HepG2 (cell line): ENCODE results near the gene FBXW12. TPM values are rescaled to one million over a fixed set of nuclear protein-coding genes. Genes with fewer than 3 reads are reported as not detected.

ENCODE experiments used
- ATAC-seq: fragments of 200-7000 bp; cut with Tn5 transposase; 3 replicates; pipeline ENCODE4 v1.9.1; 2020; ENCODE audit warnings: mild to moderate bottlenecking, moderate library complexity
- BruUV-seq: library from RNA; stranded (reverse); fragments of 400-500 nt; replicated peaks from 2 replicates; lab custom pipeline; 2021; lab: Mats Ljungman, UMichigan
- CTCF ChIA-PET: fragments of 300-600 bp; formaldehyde crosslinking; extraction: SDS; loops from one replicate; lab custom pipeline; 2021; ENCODE audit warnings: low total read pairs, inconsistent platforms, low intra/inter-chr PET ratio; lab: Yijun Ruan, JAX
- POLR2A ChIA-PET: fragments of 350-600 bp; sonication (Branson Sonifier 250); formaldehyde crosslinking; loops from one replicate; lab custom pipeline; 2020; ENCODE audit warnings: antibody characterized with exemption, inconsistent platforms; lab: Yijun Ruan, JAX
- DNase-seq: peaks from one replicate; pipeline ENCODE4 v3.0.0-alpha.2; 2015; ENCODE audit warnings: low spot score
- FAIRE-seq: peaks from 3 replicates; lab custom pipeline; 2011; peaks lifted over from hg19 to GRCh38; lab: Jason Lieb, UNC
- H2AFZ ChIP-seq: one replicate; pipeline ENCODE4 v1.6.1; 2011; ENCODE audit warnings: low read length, inconsistent platforms
- H3K27ac ChIP-seq: fragments of 300-600 bp; 3 replicates; pipeline ENCODE4 v1.8.0; 2011; ENCODE audit warnings: mixed run types, mild to moderate bottlenecking, mixed read lengths, low read length, inconsistent platforms; ENCODE audit not compliant: insufficient read depth; ENCODE audit errors: extremely low read length
- H3K27me3 ChIP-seq, 2 experiments: fragments of 200-600 bp in 1 of 2; 2 replicates in 1 of 2; 3 replicates in 1 of 2; pipeline versions ENCODE4 v1.6.0 to v1.8.0; 2011; ENCODE audit warnings: low read length in 2 of 2, mild to moderate bottlenecking in 2 of 2, moderate library complexity in 2 of 2, inconsistent platforms in 1 of 2; ENCODE audit not compliant: insufficient read depth in 2 of 2, control insufficient read depth in 1 of 2
- H3K36me3 ChIP-seq, 2 experiments: fragments of 200-600 bp in 1 of 2; replicated peaks in 1 of 2; 2 replicates in 1 of 2; 3 replicates in 1 of 2; pipeline versions ENCODE4 v1.5.1 to v1.8.0; 2011; ENCODE audit warnings: low read length in 2 of 2, inconsistent platforms in 1 of 2; ENCODE audit not compliant: insufficient read depth in 2 of 2, control insufficient read depth in 1 of 2
- H3K4me1 ChIP-seq: 2 replicates; pipeline ENCODE4 v1.5.1; 2012; ENCODE audit warnings: low read length, inconsistent platforms; ENCODE audit not compliant: insufficient read depth
- H3K4me2 ChIP-seq: 2 replicates; pipeline ENCODE4 v1.6.0; 2011; ENCODE audit warnings: low read depth, low read length, inconsistent platforms
- H3K4me3 ChIP-seq, 3 experiments: fragments of 200-600 bp in 1 of 3; sonication (generic), shearing (Covaris generic) in 1 of 3; replicated peaks in 1 of 3; 2 replicates each; pipeline ENCODE4 v1.5.1; 2011 to 2016; ENCODE audit warnings: low read length in 3 of 3, inconsistent platforms in 2 of 3, low read depth in 2 of 3, mild to moderate bottlenecking in 2 of 3, control low read depth in 1 of 3, mixed read lengths in 1 of 3; ENCODE audit not compliant: insufficient read depth in 1 of 3
- H3K79me2 ChIP-seq: one replicate; pipeline ENCODE4 v1.6.1; 2011; ENCODE audit warnings: low read length, inconsistent platforms; ENCODE audit not compliant: insufficient read depth
- H3K9ac ChIP-seq: 2 replicates; pipeline ENCODE4 v1.6.0; 2011; ENCODE audit warnings: mild to moderate bottlenecking, low read depth, low read length, inconsistent platforms; ENCODE audit not compliant: insufficient read depth
- H3K9me3 ChIP-seq: 2 replicates; pipeline ENCODE4 v1.5.1; 2012; ENCODE audit warnings: mild to moderate bottlenecking, low read length
- H4K20me1 ChIP-seq: 2 replicates; pipeline ENCODE4 v1.6.0; 2011; ENCODE audit warnings: inconsistent platforms, mild to moderate bottlenecking, low read length, moderate library complexity; ENCODE audit not compliant: insufficient read depth
- FOXP4 ChIP-seq: sonication (generic); formaldehyde crosslinking; IDR thresholded peaks from 2 replicates; pipeline ENCODE4 v1.4.0; 2020; ENCODE audit warnings: missing genetic modification reagents
- LRRFIP1 ChIP-seq: sonication (generic); formaldehyde crosslinking; conservative IDR thresholded peaks from 2 replicates; pipeline ENCODE4 v1.4.0; 2020; ENCODE audit warnings: missing genetic modification reagents
- NFIB ChIP-seq: sonication (generic); formaldehyde crosslinking; IDR thresholded peaks from 2 replicates; pipeline ENCODE4 v1.9.0; 2021; ENCODE audit warnings: missing genetic modification reagents, mild to moderate bottlenecking, borderline replicate concordance
- RXRB ChIP-seq: IDR thresholded peaks from 2 replicates; pipeline ENCODE4 v1.6.1; 2016; ENCODE audit warnings: borderline replicate concordance, missing genetic modification reagents, missing compliant biosample characterization
- SIN3A ChIP-seq: IDR thresholded peaks from 2 replicates; pipeline ENCODE4 v1.6.1; 2011; ENCODE audit warnings: low read depth, mild to moderate bottlenecking, control low read depth, low read length, borderline replicate concordance
- ZNF281 ChIP-seq: sonication (generic); formaldehyde crosslinking; IDR thresholded peaks from 2 replicates; pipeline ENCODE4 v1.4.0; 2020; ENCODE audit warnings: missing genetic modification reagents, borderline replicate concordance
- ZNF563 ChIP-seq: sonication (generic); formaldehyde crosslinking; IDR thresholded peaks from 2 replicates; pipeline ENCODE4 v1.8.0; 2022; ENCODE audit warnings: mild to moderate bottlenecking, moderate library complexity, missing genetic modification reagents
- WGBS: methylation state at CpG from one replicate; pipeline ENCODE4 v1.1.6; 2017; ENCODE audit warnings: low lambda C conversion rate; 5-methylcytosine and 5-hydroxymethylcytosine counted together
- in situ Hi-C: cut with HindIII; loops from 2 replicates; pipeline ENCODE4 v1.10.0; 2017; ENCODE audit warnings: low pct_unique_long_range_greater_than_20kb; ENCODE audit not compliant: extremely low pct_ligation_motif_present
- intact Hi-C: fragments of 100-400 bp; cut with micrococcal nuclease; formaldehyde crosslinking; loops from one replicate; pipeline ENCODE4 v1.10.0; 2022; ENCODE audit not compliant: unreplicated experiment
- polyA plus RNA-seq, 8 experiments: library from polyadenylated mRNA; depleted of rRNA in 3 of 8; stranded (reverse) in 7 of 8; unstranded in 1 of 8; fragments of >200 nt; fragmentation: Illumina TruSeq in 4 of 8; extraction: Trizol in 4 of 8; gene quantifications; 2 replicates each; pipeline versions ENCODE4 v1.2.1 to v1.2.3, GENCODE V29; 2011 to 2016; ENCODE audit warnings: low read depth in 4 of 8, missing spikeins in 1 of 8, mixed read lengths in 1 of 8; ENCODE audit not compliant: insufficient read depth in 1 of 8
- total RNA-seq, 5 experiments: library from RNA; depleted of rRNA; stranded (reverse); fragments of >200 nt; fragmentation: Illumina TruSeq; extraction: Trizol; gene quantifications; 2 replicates each; pipeline ENCODE4 v1.2.3, GENCODE V29; 2016; ENCODE audit warnings: low read depth in 1 of 5

FBXW12 gene
- total and polyA plus RNA-seq, 2 of the 13 experiments (the other 11 are each of a cell fraction or from before 2014, with no cell fraction given), result not detected

GRCh38 chr3:48430708-48431101 lies 58.7 kb downstream of the FBXW12 start:
- no peaks in the 10 kb centered on the region for H3K9me3 ChIP-seq
- H3K9ac ChIP-seq, result peak overlapping the region; percentile 96
- TF ChIP-seq SIN3A (0 out of 2 replicates have a peak, but pooled peaks have one; percentile 36), LRRFIP1 (CRISPR knock-in tag) (no peak)
- peaks cover 4 to 5% of the 10 kb centered on the region in 2 experiments for H3K36me3 ChIP-seq
- intact Hi-C loops, result no loop called here
- H4K20me1 ChIP-seq, result peaks cover 26% of the 10 kb centered on the region
- H3K27ac ChIP-seq, result peak overlapping the region; percentile 99
- peak overlapping the region; percentile 100 for H3K4me2 ChIP-seq
- ATAC-seq (no peak), FAIRE-seq (no peak), DNase-seq (no peak)
- ChIA-PET POLR2A (interaction anchor here (0.8 to 9.0 kb wide), 11 partner anchors 11 to 242 kb away, joined by 3 to 130 read pairs (median 18); partner anchors contain the start of genes ATRIP, CCDC51, CDC25A and PFKFB4), CTCF (no interaction called here)
- peaks cover 36% of the 10 kb centered on the region for H3K79me2 ChIP-seq
- WGBS, result 0% methylated on average over 1 of the region's 1 CpG
- H3K4me3 ChIP-seq, result peak overlapping the region; percentile 13 to 93 (median 41); a peak in 5 of 6 replicates
- BruUV-seq, result no TSS peak
- no peaks in the 10 kb centered on the region for H3K27me3 ChIP-seq
- no peak overlapping the region for H2AFZ ChIP-seq
- in situ Hi-C loops, result no loop called here
- H3K4me1 ChIP-seq, result peaks cover 84% of the 10 kb centered on the region

GRCh38 chr3:48431224-48432029 lies 59.4 kb downstream of the FBXW12 start:
- peak overlapping the region; percentile 13 to 93 (median 27); a peak in 5 of 6 replicates for H3K4me3 ChIP-seq
- peaks cover 3 to 4% of the 10 kb centered on the region in 2 experiments; a peak in 4 of 5 replicates for H3K36me3 ChIP-seq
- ChIA-PET CTCF (no interaction called here), POLR2A (interaction anchor here (0.6 to 9.0 kb wide), 15 partner anchors 10 to 871 kb away, joined by 3 to 130 read pairs (median 6); partner anchors contain the start of genes ATRIP, CCDC51, CDC25A and PFKFB4)
- H3K27ac ChIP-seq, result peak overlapping the region; percentile 99
- in situ Hi-C loops, result no loop called here
- H3K9ac ChIP-seq, result peak overlapping the region; percentile 96
- peak; percentile 34 for ATAC-seq
- H3K4me1 ChIP-seq, result peaks cover 84% of the 10 kb centered on the region
- peak overlapping the region; percentile 100 for H3K4me2 ChIP-seq
- WGBS, result 18% methylated on average over 5 of the region's 8 CpGs
- no peaks in the 10 kb centered on the region for H3K27me3 ChIP-seq
- DNase-seq, result peak; percentile 92
- no peaks in the 10 kb centered on the region for H3K9me3 ChIP-seq
- peaks cover 19% of the 10 kb centered on the region for H4K20me1 ChIP-seq
- H3K79me2 ChIP-seq, result peaks cover 28% of the 10 kb centered on the region
- BruUV-seq, result no TSS peak
- FAIRE-seq, result peak; percentile 89
- intact Hi-C loops, result no loop called here
- H2AFZ ChIP-seq, result no peak overlapping the region
- TF ChIP-seq ZNF563 (no peak), FOXP4 (CRISPR knock-in tag) (peak; percentile 88), RXRB (CRISPR knock-in tag) (peak; percentile 93), NFIB (no peak), ZNF281 (peak; percentile 81; the same call in 1 of the 2 replicates)
